Stomach (tissue), 4 donors: Measurements from ENCODE around the gene ATP5F1E.

Experiments used
- CTCF ChIP-seq, 7 experiments: fragments of 450-650 bp in 4 of 7; fragments of 200-600 bp in 3 of 7; sonication (generic) in 3 of 7; IDR thresholded peaks; one replicate each; pipeline ENCODE4 v1.5.1; 2016 to 2019; ENCODE audit warnings: antibody characterized with exemption in 7 of 7, control low read depth in 2 of 7, mild to moderate bottlenecking in 1 of 7
- POLR2A ChIP-seq, 4 donors: fragments of 450-650 bp; IDR thresholded peaks; one replicate each; pipeline ENCODE4 v1.6.1; 2016; ENCODE audit warnings: antibody characterized with exemption in 4 of 4, control low read depth in 2 of 4, mild to moderate bottlenecking in 1 of 4, moderate library complexity in 1 of 4

- no peak for TF ChIP-seq CTCF (IDR thresholded peaks at IDR 0.05)
- TF ChIP-seq POLR2A (IDR thresholded peaks at IDR 0.05), result no peak
Measured at GRCh38 chr20:58986968-58987517, 45.1 kb downstream of the ATP5F1E start.
